Activated T-helper 9 cell treated with anti-CD3 and anti-CD28 coated beads, Interleukin-2, amount 50 U/mL, for 16 hours (primary cell): ENCODE measurements around the gene TKT.
"Not testable (repeated sequence)": the region's sequence is repeated elsewhere in the genome, so short reads cannot be mapped to it uniquely, and the experiment has no call there.

Experiments used
- DNase-seq: peaks from one replicate; pipeline ENCODE4 v3.0.0-alpha.2; 2020; ENCODE audit warnings: low read depth

Gene TKT

GRCh38 chr3:53255775-53256703 lies at the start of gene TKT:
TSS of gene TKT (minus strand) at chr3:53256022. CDS start at chr3:53255942, 80 bp downstream.
- peak; percentile 73 for DNase-seq

- no peak for DNase-seq
These were observed 48.1 kb upstream of the TKT start for GRCh38 chr3:53303957-53304356.

- no peak for DNase-seq
These were observed 47.7 kb upstream of the TKT start for GRCh38 chr3:53303549-53303948.

GRCh38 chr3:53300826-53301225 lies 45.0 kb upstream of the TKT start:
- DNase-seq: no peak

GRCh38 chr3:53299611-53300023 lies 43.8 kb upstream of the TKT start:
- not testable (repeated sequence) for DNase-seq

- DNase-seq: no peak
These were observed 39.6 kb upstream of the TKT start for GRCh38 chr3:53295410-53295809.

GRCh38 chr3:53293867-53294266 lies 38.0 kb upstream of the TKT start:
- no peak for DNase-seq

- DNase-seq: no peak
These were observed 32.4 kb upstream of the TKT start for GRCh38 chr3:53288214-53288613.

- DNase-seq: no peak
These were observed 31.4 kb upstream of the TKT start for GRCh38 chr3:53287131-53287629.

- no peak for DNase-seq
These were observed 30.9 kb upstream of the TKT start for GRCh38 chr3:53286727-53287126.

- DNase-seq: no peak
These were observed 26.8 kb upstream of the TKT start for GRCh38 chr3:53282581-53282980.

GRCh38 chr3:53278667-53279066 lies 22.8 kb upstream of the TKT start:
- DNase-seq: no peak

GRCh38 chr3:53274938-53275605 lies 19.2 kb upstream of the TKT start:
- no peak for DNase-seq

GRCh38 chr3:53273146-53273670 lies 17.4 kb upstream of the TKT start:
- DNase-seq: no peak

- no peak for DNase-seq
These were observed 14.4 kb upstream of the TKT start for GRCh38 chr3:53269888-53270880.

GRCh38 chr3:53269193-53269592 lies 13.4 kb upstream of the TKT start:
- not testable (repeated sequence) for DNase-seq

- no peak for DNase-seq
These were observed 11.9 kb upstream of the TKT start for GRCh38 chr3:53267766-53268165.

GRCh38 chr3:53264718-53265117 lies 8.9 kb upstream of the TKT start:
- no peak for DNase-seq

- no peak for DNase-seq
These were observed 8.1 kb upstream of the TKT start for GRCh38 chr3:53263907-53264306.

GRCh38 chr3:53261712-53262111 lies 5.9 kb upstream of the TKT start:
- no peak for DNase-seq

GRCh38 chr3:53260286-53260785 lies 4.5 kb upstream of the TKT start:
- DNase-seq: no peak
